Adrenal gland (tissue), 12 donors: ENCODE measurements around the gene DMRT3. TPM values are rescaled to one million over a fixed set of nuclear protein-coding genes. Genes with fewer than 3 reads are reported as not detected.

Experiments used
- DNase-seq, 7 donors: peaks; one replicate each; pipeline ENCODE4 v3.0.0-alpha.2; 2019 to 2020
- H3K27ac ChIP-seq, 5 donors: fragments of 200-600 bp; sonication (generic) in 4 of 5; 1 replicate in 3 of 5; 2 replicates in 2 of 5; pipeline versions ENCODE4 v1.5.1 to v1.8.0; 2016 to 2020; ENCODE audit warnings: mild to moderate bottlenecking in 1 of 5
- H3K27me3 ChIP-seq: fragments of 200-600 bp; 2 replicates; pipeline ENCODE4 v1.8.0; 2021
- H3K36me3 ChIP-seq, 2 donors: fragments of 200-600 bp; replicated peaks in 1 of 2; 1 replicate in 1 of 2; 2 replicates in 1 of 2; pipeline versions ENCODE4 v1.5.1 to v1.8.0; 2018 to 2022
- H3K4me1 ChIP-seq, 2 donors: fragments of 200-600 bp; replicated peaks in 1 of 2; 1 replicate in 1 of 2; 2 replicates in 1 of 2; pipeline versions ENCODE4 v1.5.1 to v1.8.0; 2018 to 2021
- H3K4me3 ChIP-seq, 4 donors: fragments of 200-600 bp; sonication (generic) in 3 of 4; one replicate each; pipeline ENCODE4 v1.5.1; 2016 to 2018
- H3K9me3 ChIP-seq, 3 donors: fragments of 200-600 bp; sonication (generic) in 1 of 3; replicated peaks in 1 of 3; 1 replicate in 2 of 3; 2 replicates in 1 of 3; pipeline versions ENCODE4 v1.5.1 to v1.8.0; 2016 to 2021
- POLR2A ChIP-seq, 2 donors: fragments of 450-650 bp; IDR thresholded peaks; one replicate each; pipeline ENCODE4 v1.6.1; 2017; ENCODE audit warnings: antibody characterized with exemption in 2 of 2, mild to moderate bottlenecking in 2 of 2, moderate library complexity in 1 of 2
- WGBS, 4 donors: extraction: QIAGEN DNeasy Blood & Tissue Kit in 2 of 4; methylation state at CpG; one replicate each; pipeline versions ENCODE4 v1.1.5 to v1.1.7; 2013 to 2017; 5-methylcytosine and 5-hydroxymethylcytosine counted together
- intact Hi-C, 2 donors: fragments of 100-400 bp; cut with DNase I; formaldehyde crosslinking; loops; one replicate each; pipeline versions ENCODE4 v1.14.1 to v1.15.0; 2022 to 2023
- polyA plus RNA-seq, 3 donors: library from polyadenylated mRNA; stranded (reverse); fragments of 200-250 nt in 2 of 3; fragments of 350-450 nt in 1 of 3; fragmentation: Illumina TruSeq in 1 of 3; extraction: RNeasy Lipid Tissue Mini Kit (QIAGEN cat#74804) in 1 of 3; gene quantifications; one replicate each; pipeline ENCODE4 v1.2.3, GENCODE V29; 2013 to 2014
- small RNA-seq, 2 donors: library from RNA; depleted of rRNA; stranded (forward); fragments of <200 nt; gene quantifications; one replicate each; pipeline ENCODE3, GENCODE V24; 2016
- total RNA-seq, 9 donors: library from RNA; depleted of rRNA in 4 of 9; stranded (reverse); fragments of >200 nt in 4 of 9; fragments of 120-200 nt in 1 of 9; fragmentation: NEBNext Ultra II Directional in 1 of 9; extraction: Animal tissue kit (Norgen Biotek cat#: 25700) in 1 of 9; gene quantifications; one replicate each; pipeline versions ENCODE4 v1.1.0 to v1.2.4, GENCODE V29; 2013 to 2023
- TF ChIP-seq, protein P1 (sequence below), 6 experiments: fragments of 450-650 bp in 4 of 6; fragments of 200-600 bp in 2 of 6; sonication (generic) in 1 of 6; IDR thresholded peaks; 1 replicate in 5 of 6; 2 replicates in 1 of 6; pipeline versions ENCODE4 v1.5.1 to v1.8.0; 2016 to 2021; ENCODE audit warnings: antibody characterized with exemption in 6 of 6, mild to moderate bottlenecking in 2 of 6, moderate library complexity in 1 of 6
- donor health status: healthy with polysubstance abuse.
- donor health status: Bipolar disorder and iron deficiency.
- donor health status: DM: yes; HTN: yes; CAD: no.
- donor health status: DM: no; HTN: no; CAD: no.
- donor health status: DM: no; HTN: no; CAD: no.
- donor health status: DM: yes; HTN: yes; CAD: no.

DMRT3 gene
- total and polyA plus RNA-seq, 12 donors: 0.07 TPM; not detected in 11

DNA sequence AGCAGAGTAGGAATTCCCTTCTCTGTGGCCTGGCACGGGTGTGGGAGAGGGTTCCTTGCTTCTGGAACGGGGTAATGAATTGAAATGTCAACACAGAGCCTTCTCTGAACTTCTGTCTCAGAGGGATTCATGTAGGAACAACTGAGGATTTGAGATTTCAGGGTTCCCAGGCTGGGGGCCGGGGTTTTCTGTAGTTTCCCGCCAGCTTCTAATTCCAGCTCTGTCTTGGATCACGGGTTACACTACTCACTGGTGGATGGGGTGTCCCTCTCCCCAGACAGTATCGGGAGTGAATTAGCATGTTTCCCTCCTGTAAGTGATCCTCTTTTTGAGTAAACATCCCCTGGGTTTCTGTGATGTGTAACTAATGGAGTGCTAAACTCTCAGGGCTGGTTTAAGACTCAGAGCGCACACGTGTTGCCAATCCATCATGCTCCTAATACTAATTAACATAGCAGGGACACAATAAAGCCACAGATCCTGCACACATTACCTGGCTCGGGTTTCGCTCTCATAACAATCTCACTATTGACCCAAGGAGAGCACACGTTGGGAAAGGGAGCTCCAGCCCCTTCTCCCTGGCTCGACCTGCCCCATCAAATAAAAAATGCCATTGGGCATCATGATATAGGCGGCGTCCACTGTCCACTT, 55.6 kb downstream of the DMRT3 start:
- H3K27me3 ChIP-seq: no peaks in the 10 kb centered on the region
- intact Hi-C loops: no loop called here
- TF ChIP-seq POLR2A (IDR thresholded peaks at IDR 0.05): no peak
- no peak overlapping the region for H3K27ac ChIP-seq
- no peak overlapping the region for H3K4me3 ChIP-seq
- H3K9me3 ChIP-seq: no peaks in the 10 kb centered on the region
- DNase-seq: no peak
- 41 to 54% (median 44%) methylated on average over 11 to 14 of the region's 14 CpGs for WGBS, 4 donors
- H3K36me3 ChIP-seq: no peaks in the 10 kb centered on the region
- no peaks in the 10 kb centered on the region for H3K4me1 ChIP-seq

DNA sequence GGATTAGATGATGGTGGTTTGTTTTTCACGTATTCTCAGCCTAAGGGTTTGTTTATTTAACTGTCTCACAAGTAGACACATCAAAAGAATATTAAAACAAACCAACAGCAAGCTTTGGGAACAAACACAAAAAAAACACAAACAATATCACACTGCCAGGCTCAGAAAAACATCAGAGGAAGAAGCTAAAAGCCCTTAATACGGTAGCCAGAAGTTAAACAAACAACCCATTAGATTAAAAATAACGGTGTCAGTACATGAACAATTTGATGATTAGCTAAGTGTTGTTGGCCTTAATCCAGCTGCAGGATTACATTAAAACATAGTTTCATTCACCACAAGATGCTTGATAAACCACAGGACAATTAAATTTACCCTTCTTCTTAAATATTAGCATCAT, 57.8 kb downstream of the DMRT3 start:
- Histone ChIP-seq H3K27me3 (peaks cover 5% of the 10 kb centered on the region), H3K27ac (no peak overlapping the region), H3K36me3 (no peaks in the 10 kb centered on the region), H3K4me3 (no peak overlapping the region), H3K4me1 (no peaks in the 10 kb centered on the region), H3K9me3 (no peaks in the 10 kb centered on the region)
- TF ChIP-seq, protein P1, sequence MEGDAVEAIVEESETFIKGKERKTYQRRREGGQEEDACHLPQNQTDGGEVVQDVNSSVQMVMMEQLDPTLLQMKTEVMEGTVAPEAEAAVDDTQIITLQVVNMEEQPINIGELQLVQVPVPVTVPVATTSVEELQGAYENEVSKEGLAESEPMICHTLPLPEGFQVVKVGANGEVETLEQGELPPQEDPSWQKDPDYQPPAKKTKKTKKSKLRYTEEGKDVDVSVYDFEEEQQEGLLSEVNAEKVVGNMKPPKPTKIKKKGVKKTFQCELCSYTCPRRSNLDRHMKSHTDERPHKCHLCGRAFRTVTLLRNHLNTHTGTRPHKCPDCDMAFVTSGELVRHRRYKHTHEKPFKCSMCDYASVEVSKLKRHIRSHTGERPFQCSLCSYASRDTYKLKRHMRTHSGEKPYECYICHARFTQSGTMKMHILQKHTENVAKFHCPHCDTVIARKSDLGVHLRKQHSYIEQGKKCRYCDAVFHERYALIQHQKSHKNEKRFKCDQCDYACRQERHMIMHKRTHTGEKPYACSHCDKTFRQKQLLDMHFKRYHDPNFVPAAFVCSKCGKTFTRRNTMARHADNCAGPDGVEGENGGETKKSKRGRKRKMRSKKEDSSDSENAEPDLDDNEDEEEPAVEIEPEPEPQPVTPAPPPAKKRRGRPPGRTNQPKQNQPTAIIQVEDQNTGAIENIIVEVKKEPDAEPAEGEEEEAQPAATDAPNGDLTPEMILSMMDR (IDR thresholded peaks at IDR 0.05): no peak
- no peak for TF ChIP-seq POLR2A (IDR thresholded peaks at IDR 0.05)
- intact Hi-C loops: no loop called here
- no peak for DNase-seq
- 36 to 47% (median 40%) methylated on average over 3 of the region's 3 CpGs for WGBS, 4 donors

DNA sequence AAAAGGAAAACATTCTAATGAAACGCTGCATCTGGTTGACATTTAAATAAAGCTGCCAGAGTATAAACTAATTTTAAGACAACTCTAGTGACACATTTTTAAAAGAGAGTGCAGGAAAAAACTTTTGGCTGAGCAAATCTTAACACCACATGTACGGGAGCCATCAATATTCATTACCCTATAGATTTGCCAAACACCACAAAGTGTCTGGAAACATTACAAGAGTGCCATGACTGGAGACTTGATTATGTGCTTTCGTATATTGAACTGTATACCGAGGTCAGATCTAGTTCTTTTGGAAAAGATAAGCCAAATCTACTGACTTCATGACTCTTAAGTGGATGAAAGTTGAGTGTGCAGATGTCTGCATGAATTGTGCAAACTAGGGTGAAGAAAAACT, 63.1 kb downstream of the DMRT3 start:
- peaks cover 54% of the 10 kb centered on the region for H3K27me3 ChIP-seq
- 48 to 60% (median 51%) methylated on average over 4 of the region's 4 CpGs for WGBS, 4 donors
- no peaks in the 10 kb centered on the region for H3K9me3 ChIP-seq

More for the DNA sequence above, 63.1 kb downstream of the DMRT3 start:
- no peak overlapping the region for H3K4me3 ChIP-seq
- no peaks in the 10 kb centered on the region for H3K4me1 ChIP-seq
- DNase-seq: no peak
- TF ChIP-seq, protein P1 (IDR thresholded peaks at IDR 0.05): no peak
- no peak for TF ChIP-seq POLR2A (IDR thresholded peaks at IDR 0.05)
- H3K27ac ChIP-seq: no peak overlapping the region
- no peaks in the 10 kb centered on the region for H3K36me3 ChIP-seq
- intact Hi-C loops: no loop called here

Small RNAs within 50 kb of the gene (small RNA-seq; reads per million reads assigned to genes)
- 0 reads per million in 2 donors for gene RNU6-1073P

Other genes with a start within 250 kb of the DMRT3 start
- gene DMRT1, start 135.0 kb upstream of the DMRT3 start, total RNA-seq: 1 to 10 TPM in 1 of 9 donors, not detected in 8; 9.2 TPM
- not detected for gene DMRT1, start 135.0 kb upstream of the DMRT3 start, polyA plus RNA-seq
- gene DMRT2, start 73.7 kb downstream of the DMRT3 start, total RNA-seq: under 1 TPM in 3 of 9 donors, not detected in 6; 0.11 to 0.37 (median 0.17) TPM
- gene DMRT2, start 73.7 kb downstream of the DMRT3 start, polyA plus RNA-seq: 1 to 10 TPM in 1 of 3 donors, not detected in 2; 1.3 TPM